Measurements from ENCODE around the gene GOLPH3L.
"Not testable (repeated sequence)": the region's sequence is repeated elsewhere in the genome, so short reads cannot be mapped to it uniquely, and the experiment has no call there.

The GOLPH3L gene

GRCh38 chr1:150654635-150655034, 42.3 kb downstream of the GOLPH3L start:
- DNase-seq: not testable (repeated sequence)

GRCh38 chr1:150650193-150650592, 46.8 kb downstream of the GOLPH3L start:
- no peak for DNase-seq

- DNase-seq: no peak
These were observed 47.4 kb downstream of the GOLPH3L start for GRCh38 chr1:150649441-150650075.

GRCh38 chr1:150642296-150642695, 54.7 kb downstream of the GOLPH3L start:
- no peak for DNase-seq

- not testable (repeated sequence) for DNase-seq
These were observed 55.7 kb downstream of the GOLPH3L start for GRCh38 chr1:150641126-150641815.

GRCh38 chr1:150638430-150638829, 58.5 kb downstream of the GOLPH3L start:
- DNase-seq: not testable (repeated sequence)

GRCh38 chr1:150634839-150635622, 61.9 kb downstream of the GOLPH3L start:
- not testable (repeated sequence) for DNase-seq

GRCh38 chr1:150629115-150629928, 67.6 kb downstream of the GOLPH3L start, which contains the start of gene ENSA:
Gene ENSA (minus strand): TSS chr1:150629612. CDS start chr1:150629470, 142 bp downstream.
- DNase-seq: peak; percentile 99

- no peak for DNase-seq
These were observed 68.2 kb downstream of the GOLPH3L start for GRCh38 chr1:150628766-150629114.

- no peak for DNase-seq
These were observed 69.0 kb downstream of the GOLPH3L start for GRCh38 chr1:150627826-150628410.

- no peak for DNase-seq
These were observed 70.8 kb downstream of the GOLPH3L start for GRCh38 chr1:150626150-150626549.

GRCh38 chr1:150624546-150624945, 72.4 kb downstream of the GOLPH3L start:
- not testable (repeated sequence) for DNase-seq

GRCh38 chr1:150624134-150624533, 72.8 kb downstream of the GOLPH3L start:
- not testable (repeated sequence) for DNase-seq

- DNase-seq: no peak
These were observed 74.5 kb downstream of the GOLPH3L start for GRCh38 chr1:150622303-150622975.

- DNase-seq: no peak
These were observed 75.3 kb downstream of the GOLPH3L start for GRCh38 chr1:150621497-150622302.

- DNase-seq: no peak
These were observed 76.0 kb downstream of the GOLPH3L start for GRCh38 chr1:150620919-150621318.

- DNase-seq: no peak
These were observed 77.1 kb downstream of the GOLPH3L start for GRCh38 chr1:150619576-150620509.

- no peak for DNase-seq
These were observed 81.4 kb downstream of the GOLPH3L start for GRCh38 chr1:150615346-150616201.

Data from left hindlimb (tissue), 1 donor.